Adrenal gland (tissue), 5 donors: Measurements from ENCODE around the gene RICTOR.

Experiments
- CTCF ChIP-seq, 6 experiments: fragments of 450-650 bp in 4 of 6; fragments of 200-600 bp in 2 of 6; sonication (generic) in 1 of 6; IDR thresholded peaks; 1 replicate in 5 of 6; 2 replicates in 1 of 6; pipeline versions ENCODE4 v1.5.1 to v1.8.0; 2016 to 2021; ENCODE audit warnings: antibody characterized with exemption in 6 of 6, mild to moderate bottlenecking in 2 of 6, moderate library complexity in 1 of 6
- POLR2A ChIP-seq, 2 donors: fragments of 450-650 bp; IDR thresholded peaks; one replicate each; pipeline ENCODE4 v1.6.1; 2017; ENCODE audit warnings: antibody characterized with exemption in 2 of 2, mild to moderate bottlenecking in 2 of 2, moderate library complexity in 1 of 2
- donor health status: DM: no; HTN: no; CAD: no.

GRCh38 chr5:39062104-39062503 lies 12.1 kb downstream of the RICTOR start:
- TF ChIP-seq POLR2A (IDR thresholded peaks at IDR 0.05) (no peak), CTCF (IDR thresholded peaks at IDR 0.05) (no peak)
